K562 (cell line): ENCODE results near the gene VWA1. TPM values are rescaled to one million over a fixed set of nuclear protein-coding genes. Genes with fewer than 3 reads are reported as not detected.

Source experiments
- ADNP ChIP-seq: fragments of 200-800 bp; sonication (Bioruptor generic); IDR thresholded peaks from 2 replicates; pipeline ENCODE4 v1.6.1; 2016; ENCODE audit warnings: missing genetic modification characterization, missing compliant biosample characterization
- COPS2 ChIP-seq: fragments of 450-650 bp; conservative IDR thresholded peaks from 2 replicates; pipeline ENCODE4 v1.6.1; 2016; ENCODE audit warnings: mild to moderate bottlenecking, moderate library complexity
- DIDO1 ChIP-seq: fragments of 450-650 bp; IDR thresholded peaks from 2 replicates; pipeline ENCODE4 v1.6.1; 2016; ENCODE audit warnings: low read depth, missing biosample characterization, missing genetic modification characterization
- EP400 ChIP-seq: fragments of 450-650 bp; IDR thresholded peaks from 2 replicates; pipeline ENCODE4 v1.6.1; 2017; ENCODE audit warnings: antibody characterized with exemption, mild to moderate bottlenecking, moderate library complexity
- ILF3 ChIP-seq: fragments of 450-650 bp; IDR thresholded peaks from 2 replicates; pipeline ENCODE4 v1.6.1; 2018; ENCODE audit warnings: antibody characterized with exemption, mild to moderate bottlenecking, moderate library complexity, borderline replicate concordance
- MNT ChIP-seq, 2 experiments: fragments of 450-650 bp; conservative IDR thresholded peaks; 2 replicates each; pipeline ENCODE4 v1.6.1; 2017; ENCODE audit warnings: mild to moderate bottlenecking in 2 of 2, moderate library complexity in 2 of 2
- MYBL2 ChIP-seq, 2 experiments: fragments of 450-650 bp in 1 of 2; sonication (generic) in 1 of 2; formaldehyde crosslinking in 1 of 2; IDR thresholded peaks; 2 replicates each; pipeline versions ENCODE4 v1.6.1 to v1.8.1; 2017 to 2022; ENCODE audit warnings: borderline replicate concordance in 1 of 2, inconsistent platforms in 1 of 2, low read depth in 1 of 2, mild to moderate bottlenecking in 1 of 2, missing genetic modification reagents in 1 of 2, moderate library complexity in 1 of 2
- NEUROD1 ChIP-seq: fragments of 150-350 bp; IDR thresholded peaks from 2 replicates; pipeline ENCODE4 v1.6.1; 2014; ENCODE audit warnings: borderline replicate concordance, low read length, low read depth; ENCODE audit not compliant: partially characterized antibody
- NFXL1 ChIP-seq: fragments of 450-650 bp; formaldehyde crosslinking; IDR thresholded peaks from 2 replicates; pipeline ENCODE4 v1.4.0; 2021; ENCODE audit warnings: mild to moderate bottlenecking
- NKRF ChIP-seq: fragments of 450-650 bp; IDR thresholded peaks from 2 replicates; pipeline ENCODE4 v1.6.1; 2016; ENCODE audit warnings: borderline replicate concordance
- NR4A1 ChIP-seq, 2 experiments: fragments of 250-450 bp in 1 of 2; fragments of 450-650 bp in 1 of 2; sonication (Bioruptor Pico) in 1 of 2; IDR thresholded peaks; 2 replicates each; pipeline versions ENCODE4 v1.4.0 to v1.6.1; 2016 to 2020; ENCODE audit warnings: mild to moderate bottlenecking in 2 of 2, missing compliant biosample characterization in 1 of 2, missing genetic modification characterization in 1 of 2, moderate library complexity in 1 of 2
- POLR3A ChIP-seq: IDR thresholded peaks from 2 replicates; pipeline ENCODE4 v1.6.1; 2011; ENCODE audit warnings: borderline replicate concordance, mild to moderate bottlenecking, moderate library complexity; ENCODE audit not compliant: insufficient read length, insufficient read depth; ENCODE audit errors: extremely low read depth
- RAD51 ChIP-seq: fragments of 450-650 bp; IDR thresholded peaks from 2 replicates; pipeline ENCODE4 v1.7.1; 2016; ENCODE audit warnings: low read depth, mild to moderate bottlenecking, borderline replicate concordance
- RFX1 ChIP-seq: fragments of 450-650 bp; IDR thresholded peaks from 2 replicates; pipeline ENCODE4 v1.6.1; 2016; ENCODE audit warnings: mild to moderate bottlenecking, moderate library complexity
- STAG1 ChIP-seq: sonication (generic); formaldehyde crosslinking; IDR thresholded peaks from 2 replicates; pipeline ENCODE4 v1.5.0; 2020; ENCODE audit warnings: missing genetic modification reagents, borderline replicate concordance
- TOE1 ChIP-seq, 2 experiments: fragments of 450-650 bp in 1 of 2; sonication (generic) in 1 of 2; formaldehyde crosslinking in 1 of 2; IDR thresholded peaks; 2 replicates each; pipeline versions ENCODE4 v1.7.1 to v1.8.0; 2016 to 2022; ENCODE audit warnings: borderline replicate concordance in 2 of 2, mild to moderate bottlenecking in 2 of 2, antibody characterized with exemption in 1 of 2, inconsistent platforms in 1 of 2, low read depth in 1 of 2, missing genetic modification reagents in 1 of 2, moderate library complexity in 1 of 2
- TSHZ1 ChIP-seq: fragments of 250-450 bp; sonication (Bioruptor Pico); IDR thresholded peaks from 2 replicates; pipeline ENCODE4 v1.4.0; 2020; ENCODE audit warnings: mild to moderate bottlenecking, moderate library complexity
- ZNF143 ChIP-seq: sonication (generic); formaldehyde crosslinking; IDR thresholded peaks from 2 replicates; pipeline ENCODE4 v1.9.0; 2022; ENCODE audit warnings: mild to moderate bottlenecking, missing genetic modification reagents
- polyA plus RNA-seq, 8 experiments: library from polyadenylated mRNA; depleted of rRNA in 4 of 8; stranded (reverse) in 5 of 8; unstranded in 3 of 8; fragments of >200 nt; fragmentation: Nextera tagmentation in 2 of 8; fragmentation: Illumina TruSeq in 1 of 8; extraction: Ambion mirVana in 2 of 8; extraction: Trizol in 1 of 8; gene quantifications; 2 replicates each; pipeline versions ENCODE4 v1.2.1 to v1.2.3, GENCODE V29; 2011 to 2014; ENCODE audit warnings: inconsistent platforms in 1 of 8, missing spikeins in 1 of 8
- total RNA-seq, 7 experiments: library from RNA; depleted of rRNA in 6 of 7; stranded (reverse); fragments of >200 nt in 6 of 7; fragmentation: Illumina TruSeq in 2 of 7; extraction: Trizol in 2 of 7; gene quantifications; 2 replicates each; pipeline versions ENCODE4 v1.2.1 to v1.2.3, GENCODE V29; 2011 to 2021; ENCODE audit warnings: low replicate concordance in 1 of 7

Gene VWA1
- total and polyA plus RNA-seq, 9 of the 15 experiments (the other 6 are each of a cell fraction or from before 2014, with no cell fraction given): 0.01 to 6.4 (median 0.85) TPM

- peak in 1 of 2 experiments; percentile 74; a peak in 2 of 4 replicates for TF ChIP-seq MNT (conservative IDR thresholded peaks at IDR 0.05)
- TF ChIP-seq EP400: no peak
- no peak for TF ChIP-seq TSHZ1
- no peak for TF ChIP-seq COPS2
- TF ChIP-seq NR4A1 (CRISPR knock-in tag; IDR thresholded peaks at IDR 0.05): 0 out of 2 replicates have a peak, but pooled peaks have one; percentile 47
- TF ChIP-seq NR4A1 (tag; IDR thresholded peaks at IDR 0.05): peak; percentile 62; the same call in 1 of the 2 replicates
- no peak for TF ChIP-seq POLR3A
- TF ChIP-seq RAD51: no peak; the same call in 1 of the 2 replicates
- no peak for TF ChIP-seq MYBL2 (IDR thresholded peaks at IDR 0.05; ENCODE audit: low read depth)
- TF ChIP-seq MYBL2 (CRISPR knock-in tag; IDR thresholded peaks at IDR 0.05; ENCODE audit: borderline replicate concordance): no peak
- TF ChIP-seq NEUROD1: peak; percentile 56
- TF ChIP-seq DIDO1 (tag): no peak
- no peak for TF ChIP-seq NFXL1 (CRISPR knock-in tag)
- 0 out of 2 replicates have a peak, but pooled peaks have one; percentile 14 for TF ChIP-seq ZNF143
- no peak for TF ChIP-seq ADNP (tag)
- no peak for TF ChIP-seq ILF3
- TF ChIP-seq NKRF: no peak
- TF ChIP-seq STAG1 (CRISPR knock-in tag): no peak
- TF ChIP-seq RFX1: no peak
- TF ChIP-seq TOE1 (IDR thresholded peaks at IDR 0.05; ENCODE audit: borderline replicate concordance): no peak
- TF ChIP-seq TOE1 (CRISPR knock-in tag; IDR thresholded peaks at IDR 0.05; ENCODE audit: borderline replicate concordance, low read depth): no peak
These were observed 2.3 kb upstream of the VWA1 start (continued) for GRCh38 chr1:1432951-1433803.
